AG09309 (cell line): Measurements from ENCODE around the gene CHTF18.

ENCODE experiments used
- DNase-seq: peaks from one replicate; pipeline ENCODE4 v3.0.0-alpha.2; 2010; ENCODE audit warnings: low read depth
- H3K4me3 ChIP-seq: 2 replicates; pipeline ENCODE4 v1.5.1; 2011; ENCODE audit warnings: mild to moderate bottlenecking, low read depth, low read length, moderate library complexity; ENCODE audit not compliant: control insufficient read depth
- CTCF ChIP-seq: IDR thresholded peaks from 2 replicates; pipeline ENCODE4 v1.5.1; 2011; ENCODE audit warnings: mild to moderate bottlenecking, low read depth, low read length, inconsistent platforms; ENCODE audit not compliant: insufficient read depth, control insufficient read depth; ENCODE audit errors: missing control alignments

Gene CHTF18

DNA sequence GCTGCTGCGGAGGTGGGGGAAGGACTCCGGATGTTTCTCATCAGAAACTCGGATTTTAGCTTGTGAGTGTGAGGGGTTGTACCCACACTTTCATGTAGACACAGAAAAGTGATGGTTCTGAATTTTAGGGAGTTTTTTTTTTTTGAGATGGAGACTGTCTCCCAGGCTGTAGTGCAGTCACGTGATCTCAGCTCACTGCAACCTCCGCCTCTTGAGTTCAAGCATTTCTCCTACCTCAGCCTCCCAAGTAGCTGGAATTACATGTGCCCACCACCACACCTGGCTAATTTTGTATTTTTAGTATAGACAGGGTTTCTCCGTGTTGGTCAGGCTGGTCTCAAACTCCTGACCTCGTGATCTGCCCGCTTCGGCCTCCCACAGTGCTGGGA, 34.5 kb downstream of the CHTF18 start:
- no peak for TF ChIP-seq CTCF
- H3K4me3 ChIP-seq: no peak overlapping the region
- no peak for DNase-seq

DNA sequence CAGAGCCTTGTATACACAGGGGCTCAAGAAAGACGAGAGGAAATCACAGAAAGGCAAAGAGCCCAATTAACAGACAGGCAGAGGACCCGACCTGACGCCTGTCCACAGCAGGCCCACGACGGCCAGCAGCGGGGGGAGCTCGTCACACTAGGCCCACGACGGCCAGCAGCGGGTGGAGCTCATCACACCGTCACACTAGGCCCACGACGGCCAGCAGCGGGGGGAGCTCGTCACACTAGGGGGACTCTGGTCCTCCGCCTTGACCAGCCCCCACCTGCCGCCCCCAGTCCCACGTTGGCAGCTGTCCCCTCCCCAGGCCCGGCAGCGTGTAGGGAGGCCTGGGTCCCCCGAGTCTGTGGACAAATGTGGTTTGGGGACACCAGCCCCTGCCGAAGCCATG, 35.8 kb downstream of the CHTF18 start:
- no peak for TF ChIP-seq CTCF
- no peak for DNase-seq
- H3K4me3 ChIP-seq: no peak overlapping the region

GRCh38 chr16:824601-825000, 36.2 kb downstream of the CHTF18 start:
- no peak for TF ChIP-seq CTCF
- H3K4me3 ChIP-seq: no peak overlapping the region
- DNase-seq: no peak

DNA sequence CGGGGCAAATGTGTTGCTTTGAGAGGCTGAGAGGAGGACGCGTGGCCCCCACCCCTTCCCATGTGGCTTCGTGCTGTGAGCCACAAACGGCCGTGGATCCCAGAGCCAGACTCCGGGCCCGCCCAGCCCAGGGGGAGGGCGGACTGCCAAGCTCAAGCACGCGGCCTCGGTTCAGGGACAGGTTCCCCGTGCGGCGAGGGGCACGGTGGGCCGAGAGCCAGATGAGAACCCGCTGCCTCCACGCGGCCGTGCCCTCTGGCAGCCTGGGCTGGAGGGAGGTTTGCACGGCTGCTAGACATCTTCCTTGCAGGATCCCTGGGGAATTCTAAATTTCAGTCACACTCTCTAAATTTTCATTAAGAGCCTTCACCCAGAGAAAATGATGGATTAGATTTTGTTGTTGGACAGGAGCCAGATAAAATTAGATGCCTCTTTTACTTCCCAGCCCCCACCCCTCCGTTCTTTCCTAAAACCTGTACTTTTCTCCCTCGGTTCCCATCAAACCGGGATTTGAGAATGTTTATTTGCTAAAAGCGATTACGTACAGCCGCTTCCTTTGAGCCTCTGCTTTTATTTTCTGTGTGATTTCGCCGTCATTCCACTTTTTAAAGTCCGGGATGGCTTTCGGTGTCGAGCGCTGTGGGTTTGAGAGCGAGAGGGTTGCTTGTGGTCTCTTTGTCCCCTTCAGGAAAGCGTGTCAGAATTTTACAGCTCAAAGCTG, 37.1 kb downstream of the CHTF18 start:
- DNase-seq: no peak
- TF ChIP-seq CTCF: no peak
- peak overlapping the region; percentile 14 for H3K4me3 ChIP-seq

DNA sequence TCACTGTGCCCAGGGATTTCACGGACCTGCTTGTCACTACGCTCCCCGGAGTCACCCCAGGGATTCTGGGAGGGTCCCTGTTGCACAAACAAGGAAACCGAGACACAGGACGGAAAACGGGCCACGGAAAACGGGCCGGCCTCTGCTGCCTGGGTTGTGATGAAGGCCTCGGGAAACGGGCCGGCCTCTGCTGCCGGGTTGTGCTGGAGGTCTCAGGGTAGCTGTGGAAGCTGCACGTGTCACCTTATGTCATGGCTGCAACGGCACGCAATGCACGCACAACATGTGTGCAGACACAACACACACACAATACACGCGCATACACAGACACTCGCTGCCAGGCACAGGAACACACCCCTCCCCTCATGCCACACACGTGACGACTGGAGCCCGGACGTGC, 39.1 kb downstream of the CHTF18 start:
- no peak for TF ChIP-seq CTCF

DNA sequence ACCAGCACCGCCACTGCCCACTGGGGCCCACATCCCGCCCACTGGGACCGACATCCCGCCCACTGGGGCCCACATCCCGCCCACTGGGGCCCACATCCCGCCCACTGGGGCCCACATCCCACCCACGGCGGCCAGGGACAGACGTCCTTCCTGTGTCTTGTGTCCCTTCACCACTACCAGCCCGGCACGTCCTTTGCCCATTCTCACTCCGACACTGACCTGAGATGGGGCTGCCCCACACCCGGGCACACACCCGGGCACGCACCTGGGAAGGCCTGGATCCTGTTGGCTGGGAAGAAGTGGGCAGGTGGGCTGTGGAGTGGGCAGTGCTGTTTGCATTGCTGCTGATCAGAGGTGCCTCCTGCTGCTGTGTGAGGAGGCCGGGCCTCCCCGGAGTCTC, 40.5 kb downstream of the CHTF18 start:
- no peak for DNase-seq
- no peak for TF ChIP-seq CTCF

More for the DNA sequence above, 39.1 kb downstream of the CHTF18 start:
- no peak for DNase-seq
- H3K4me3 ChIP-seq: no peak overlapping the region

More for the DNA sequence above, 40.5 kb downstream of the CHTF18 start:
- H3K4me3 ChIP-seq: no peak overlapping the region
